Mesendoderm (in vitro differentiated cells): ENCODE data around the gene SLC29A1.
A peak's percentile ranks its signal among the peaks of the same experiment; 100 is the strongest.

ENCODE experiments used
- DNase-seq: peaks from one replicate; pipeline ENCODE4 v3.0.0; 2013
- H2AK5ac ChIP-seq: 2 replicates; pipeline ENCODE4 v1.6.1; 2013; ENCODE audit warnings: low read length, inconsistent platforms
- H2BK120ac ChIP-seq: 2 replicates; pipeline ENCODE4 v1.6.1; 2013; ENCODE audit warnings: low read depth, mild to moderate bottlenecking, low read length, moderate library complexity, mixed read lengths
- H2BK15ac ChIP-seq: replicated peaks from 2 replicates; pipeline ENCODE4 v1.6.1; 2013; ENCODE audit warnings: low read depth, mild to moderate bottlenecking, moderate library complexity
- H2BK5ac ChIP-seq: 2 replicates; pipeline ENCODE4 v1.6.1; 2013; ENCODE audit warnings: low read length, inconsistent platforms
- H3K18ac ChIP-seq: 2 replicates; pipeline ENCODE4 v1.6.1; 2013; ENCODE audit warnings: mild to moderate bottlenecking, low read length, mixed read lengths
- H3K23ac ChIP-seq: one replicate; pipeline ENCODE4 v1.6.1; 2013; ENCODE audit warnings: low read length
- H3K27ac ChIP-seq: 2 replicates; pipeline ENCODE4 v1.5.1; 2013; ENCODE audit warnings: low read depth, mild to moderate bottlenecking, inconsistent platforms, low read length, moderate library complexity
- H3K27me3 ChIP-seq: 2 replicates; pipeline ENCODE4 v1.6.1; 2013; ENCODE audit warnings: low read length, control low read depth, mild to moderate bottlenecking, inconsistent platforms; ENCODE audit not compliant: insufficient read depth, poor library complexity
- H3K36me3 ChIP-seq: 2 replicates; pipeline ENCODE4 v1.6.1; 2013; ENCODE audit warnings: low read length, inconsistent platforms; ENCODE audit not compliant: control insufficient read depth, insufficient read depth
- H3K4ac ChIP-seq: one replicate; pipeline ENCODE4 v1.6.1; 2013; ENCODE audit warnings: low read depth, mild to moderate bottlenecking, low read length, moderate library complexity
- H3K4me1 ChIP-seq: 2 replicates; pipeline ENCODE4 v1.6.1; 2013; ENCODE audit warnings: low read depth, low read length, inconsistent platforms; ENCODE audit not compliant: control insufficient read depth
- H3K4me2 ChIP-seq: 2 replicates; pipeline ENCODE4 v1.6.1; 2013; ENCODE audit warnings: low read length
- H3K4me3 ChIP-seq: 2 replicates; pipeline ENCODE4 v1.5.1; 2013; ENCODE audit warnings: mild to moderate bottlenecking, low read length
- H3K56ac ChIP-seq: one replicate; pipeline ENCODE4 v1.6.1; 2013; ENCODE audit warnings: low read length
- H3K79me1 ChIP-seq: 2 replicates; pipeline ENCODE4 v1.6.1; 2013; ENCODE audit warnings: low read length, inconsistent platforms
- H3K79me2 ChIP-seq: 2 replicates; pipeline ENCODE4 v1.6.1; 2013; ENCODE audit warnings: mild to moderate bottlenecking, low read length; ENCODE audit not compliant: control insufficient read depth, insufficient read depth
- H3K9ac ChIP-seq: 2 replicates; pipeline ENCODE4 v1.6.1; 2013; ENCODE audit warnings: low read length, inconsistent platforms
- H4K5ac ChIP-seq: one replicate; pipeline ENCODE4 v1.6.1; 2013; ENCODE audit warnings: low read length
- H4K8ac ChIP-seq: one replicate; pipeline ENCODE4 v1.6.1; 2013; ENCODE audit warnings: low read depth, mild to moderate bottlenecking, control low read depth, low read length, moderate library complexity
- WGBS: extraction: QIAGEN DNeasy Blood & Tissue Kit; methylation state at CpG from one replicate; pipeline ENCODE4 v1.1.7; 2013; ENCODE audit warnings: low lambda C conversion rate, missing lambda C conversion rate; ENCODE audit not compliant: insufficient coverage; ENCODE audit errors: extremely low coverage; 5-methylcytosine and 5-hydroxymethylcytosine counted together

Gene SLC29A1

DNA sequence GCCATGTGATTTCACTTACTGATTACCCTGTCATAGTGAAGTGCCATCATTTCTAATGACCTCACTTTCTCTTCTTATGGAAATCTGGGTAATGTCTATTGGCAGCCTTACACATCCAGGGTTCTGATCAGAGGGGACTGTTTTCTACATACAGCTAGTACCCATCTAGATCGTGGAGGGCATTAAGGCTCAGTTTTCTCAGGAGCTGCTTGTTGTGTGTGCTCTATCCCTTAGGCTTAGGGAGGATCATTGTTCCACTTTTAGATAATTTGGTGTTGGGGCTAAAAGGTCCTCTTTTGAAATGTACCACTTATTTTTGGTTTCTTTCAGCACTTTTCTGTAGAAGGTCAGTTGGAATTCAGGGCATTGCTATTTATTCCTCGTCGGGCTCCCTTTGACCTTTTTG, 27.3 kb downstream of the SLC29A1 start:
- H2AK5ac ChIP-seq, result no peak overlapping the region
- H3K4ac ChIP-seq, result no peak overlapping the region
- no peak overlapping the region for H2BK120ac ChIP-seq
- no peak for DNase-seq
- H3K27ac ChIP-seq, result no peak overlapping the region
- peaks cover 17% of the 10 kb centered on the region for H3K79me1 ChIP-seq
- WGBS, result no CpG with 5 or more reads among the region's 3 CpGs
- no peak overlapping the region for H2BK15ac ChIP-seq
- H3K23ac ChIP-seq, result no peak overlapping the region
- peaks cover 53% of the 10 kb centered on the region for H3K79me2 ChIP-seq
- no peak overlapping the region for H3K9ac ChIP-seq
- no peak overlapping the region for H4K5ac ChIP-seq
- no peak overlapping the region for H3K4me2 ChIP-seq
- H3K4me1 ChIP-seq, result peaks cover 6% of the 10 kb centered on the region
- no peak overlapping the region for H4K8ac ChIP-seq
- H3K4me3 ChIP-seq, result no peak overlapping the region
- peaks cover 45% of the 10 kb centered on the region for H3K36me3 ChIP-seq
- no peak overlapping the region for H2BK5ac ChIP-seq
- no peak overlapping the region for H3K18ac ChIP-seq
- no peaks in the 10 kb centered on the region for H3K27me3 ChIP-seq
- no peak overlapping the region for H3K56ac ChIP-seq

DNA sequence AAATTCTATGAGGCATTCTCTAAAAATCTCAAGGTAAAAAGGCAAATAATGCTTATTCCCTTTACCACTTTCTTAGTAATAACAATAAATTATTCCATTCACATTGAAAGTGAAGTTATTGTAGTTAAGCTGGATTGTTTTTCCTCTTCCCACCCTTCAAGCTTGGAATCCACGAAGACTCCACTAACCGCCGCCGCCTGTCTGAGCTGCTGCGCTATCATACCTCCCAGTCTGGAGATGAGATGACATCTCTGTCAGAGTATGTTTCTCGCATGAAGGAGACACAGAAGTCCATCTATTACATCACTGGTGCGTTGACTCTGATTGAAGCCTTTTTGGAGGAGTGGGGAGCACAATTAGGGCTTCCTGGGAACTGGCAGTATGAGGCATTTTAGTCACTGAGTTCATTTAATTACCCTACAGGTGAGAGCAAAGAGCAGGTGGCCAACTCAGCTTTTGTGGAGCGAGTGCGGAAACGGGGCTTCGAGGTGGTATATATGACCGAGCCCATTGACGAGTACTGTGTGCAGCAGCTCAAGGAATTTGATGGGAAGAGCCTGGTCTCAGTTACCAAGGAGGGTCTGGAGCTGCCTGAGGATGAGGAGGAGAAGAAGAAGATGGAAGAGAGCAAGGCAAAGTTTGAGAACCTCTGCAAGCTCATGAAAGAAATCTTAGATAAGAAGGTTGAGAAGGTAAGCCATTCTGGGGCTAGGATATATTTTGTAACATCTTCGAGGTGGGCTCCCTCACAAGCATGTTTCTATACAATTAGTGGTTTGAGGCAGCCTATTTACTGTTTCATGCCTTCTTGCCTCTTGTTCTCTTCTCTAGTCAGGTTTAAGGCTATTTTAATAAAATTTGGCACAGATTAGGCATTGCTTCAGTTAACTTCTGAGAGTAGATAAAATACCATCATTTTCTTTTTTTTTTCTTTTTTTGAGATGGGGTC, 28.5 kb downstream of the SLC29A1 start:
- Histone ChIP-seq H3K4me1 (peaks cover 6% of the 10 kb centered on the region), H3K79me1 (peaks cover 17% of the 10 kb centered on the region), H3K18ac (no peak overlapping the region), H2BK5ac (no peak overlapping the region), H3K27me3 (no peaks in the 10 kb centered on the region), H3K4ac (no peak overlapping the region), H3K4me2 (no peak overlapping the region), H2AK5ac (no peak overlapping the region), H2BK15ac (no peak overlapping the region), H3K56ac (no peak overlapping the region), H3K4me3 (no peak overlapping the region), H3K36me3 (peaks cover 45% of the 10 kb centered on the region), H3K23ac (no peak overlapping the region), H2BK120ac (no peak overlapping the region), H3K79me2 (peaks cover 53% of the 10 kb centered on the region), H3K9ac (no peak overlapping the region), H4K8ac (no peak overlapping the region), H3K27ac (no peak overlapping the region), H4K5ac (no peak overlapping the region)
- DNase-seq, result no peak
- WGBS, result no CpG with 5 or more reads among the region's 14 CpGs

DNA sequence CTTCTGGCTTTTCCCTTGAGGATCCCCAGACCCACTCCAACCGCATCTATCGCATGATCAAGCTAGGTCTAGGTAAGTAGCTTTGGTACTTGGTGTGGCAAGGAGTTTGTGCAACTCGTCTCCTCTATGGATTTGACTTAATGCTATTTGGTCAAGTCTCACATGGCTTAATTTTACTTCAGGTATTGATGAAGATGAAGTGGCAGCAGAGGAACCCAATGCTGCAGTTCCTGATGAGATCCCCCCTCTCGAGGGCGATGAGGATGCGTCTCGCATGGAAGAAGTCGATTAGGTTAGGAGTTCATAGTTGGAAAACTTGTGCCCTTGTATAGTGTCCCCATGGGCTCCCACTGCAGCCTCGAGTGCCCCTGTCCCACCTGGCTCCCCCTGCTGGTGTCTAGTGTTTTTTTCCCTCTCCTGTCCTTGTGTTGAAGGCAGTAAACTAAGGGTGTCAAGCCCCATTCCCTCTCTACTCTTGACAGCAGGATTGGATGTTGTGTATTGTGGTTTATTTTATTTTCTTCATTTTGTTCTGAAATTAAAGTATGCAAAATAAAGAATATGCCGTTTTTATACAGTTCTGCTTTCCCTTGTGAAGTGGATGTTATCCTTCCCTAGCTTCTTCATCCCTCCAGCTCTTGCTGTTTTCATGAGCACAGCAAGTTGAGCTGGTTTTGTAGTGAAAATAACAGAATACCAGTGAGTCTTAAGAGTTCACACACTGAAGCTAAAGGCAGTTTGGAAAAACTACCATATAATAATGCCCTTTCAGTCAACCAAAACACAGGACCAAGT, 30.1 kb downstream of the SLC29A1 start:
- Histone ChIP-seq H3K23ac (no peak overlapping the region), H3K27me3 (no peaks in the 10 kb centered on the region), H2BK15ac (no peak overlapping the region), H4K8ac (no peak overlapping the region), H2BK120ac (no peak overlapping the region), H3K18ac (no peak overlapping the region), H3K4me3 (no peak overlapping the region), H2BK5ac (no peak overlapping the region), H3K36me3 (peaks cover 45% of the 10 kb centered on the region), H4K5ac (no peak overlapping the region), H3K56ac (no peak overlapping the region), H3K4me2 (no peak overlapping the region), H3K4me1 (peaks cover 6% of the 10 kb centered on the region), H2AK5ac (no peak overlapping the region), H3K79me2 (peaks cover 37% of the 10 kb centered on the region), H3K4ac (no peak overlapping the region), H3K79me1 (peaks cover 17% of the 10 kb centered on the region), H3K27ac (no peak overlapping the region), H3K9ac (no peak overlapping the region)
- DNase-seq, result peak; percentile 68
- WGBS, result no CpG with 5 or more reads among the region's 10 CpGs

DNA sequence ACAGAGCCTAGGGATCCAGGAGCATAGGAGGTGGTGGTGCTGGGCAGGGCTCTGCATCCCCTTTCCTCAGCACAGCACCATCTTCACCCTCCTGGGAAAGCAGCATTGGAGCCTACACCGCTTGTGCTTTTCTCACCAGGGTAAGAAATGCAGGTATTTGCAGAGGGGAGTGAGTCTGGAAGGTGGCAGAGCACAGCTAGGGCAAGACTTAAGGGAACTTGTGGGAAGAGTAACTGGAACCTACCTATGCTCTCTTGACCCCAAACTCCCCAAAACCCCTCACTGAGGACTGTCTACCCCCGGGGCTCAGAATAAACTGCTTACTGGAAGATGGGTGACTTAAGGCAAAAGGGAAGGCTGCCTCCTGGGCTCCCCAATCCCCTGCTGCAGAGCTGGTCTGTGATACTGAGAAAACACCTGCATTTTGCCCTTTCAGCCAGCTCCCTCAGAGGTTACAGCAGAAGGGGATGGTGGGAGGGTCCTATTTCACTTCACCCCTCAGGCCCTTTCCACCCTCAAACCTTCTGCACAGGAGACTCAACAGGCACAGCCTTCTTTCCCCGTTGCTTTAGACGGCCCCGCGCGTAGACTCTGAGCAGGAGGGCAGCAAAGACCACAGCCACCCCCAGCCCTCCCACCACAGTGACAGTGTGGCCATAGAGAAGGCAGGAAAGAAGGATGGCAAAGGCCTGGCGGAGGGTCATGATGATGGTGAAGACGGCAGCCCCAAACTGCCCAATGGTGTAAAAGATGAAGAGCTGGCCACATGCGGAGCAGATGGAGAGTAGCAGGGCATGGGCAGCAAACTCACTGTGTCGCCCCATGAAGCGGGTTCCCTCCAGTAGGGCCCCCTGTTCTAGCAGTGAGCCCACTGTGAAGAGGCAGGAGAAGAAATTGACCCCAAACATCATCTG, 31.1 kb downstream of the SLC29A1 start:
- H4K5ac ChIP-seq, result no peak overlapping the region
- peaks cover 17% of the 10 kb centered on the region for H3K79me1 ChIP-seq
- no peak overlapping the region for H3K56ac ChIP-seq
- H3K9ac ChIP-seq, result no peak overlapping the region
- DNase-seq, result no peak
- H2BK120ac ChIP-seq, result no peak overlapping the region
- peaks cover 37% of the 10 kb centered on the region for H3K36me3 ChIP-seq
- no peak overlapping the region for H3K23ac ChIP-seq
- H3K4ac ChIP-seq, result no peak overlapping the region
- no peak overlapping the region for H3K4me2 ChIP-seq
- WGBS, result no CpG with 5 or more reads among the region's 12 CpGs
- H3K27ac ChIP-seq, result no peak overlapping the region
- no peak overlapping the region for H2AK5ac ChIP-seq
- H3K27me3 ChIP-seq, result no peaks in the 10 kb centered on the region
- H3K4me1 ChIP-seq, result peaks cover 3% of the 10 kb centered on the region
- H2BK5ac ChIP-seq, result no peak overlapping the region
- no peak overlapping the region for H4K8ac ChIP-seq
- no peak overlapping the region for H2BK15ac ChIP-seq
- peaks cover 28% of the 10 kb centered on the region for H3K79me2 ChIP-seq
- no peak overlapping the region for H3K18ac ChIP-seq
- H3K4me3 ChIP-seq, result no peak overlapping the region

GRCh38 chr6:44255105-44255808, 31.9 kb downstream of the SLC29A1 start:
- H2BK15ac ChIP-seq, result no peak overlapping the region
- H3K23ac ChIP-seq, result no peak overlapping the region
- H3K56ac ChIP-seq, result no peak overlapping the region
- H2BK120ac ChIP-seq, result no peak overlapping the region
- H4K8ac ChIP-seq, result no peak overlapping the region
- no CpG with 5 or more reads among the region's 16 CpGs for WGBS
- H3K4ac ChIP-seq, result no peak overlapping the region
- no peak overlapping the region for H3K27ac ChIP-seq
- no peak overlapping the region for H3K18ac ChIP-seq
- H3K27me3 ChIP-seq, result no peaks in the 10 kb centered on the region
- H3K79me2 ChIP-seq, result peaks cover 20% of the 10 kb centered on the region
- peaks cover 12% of the 10 kb centered on the region for H3K79me1 ChIP-seq
- peak; percentile 41 for DNase-seq
- no peak overlapping the region for H4K5ac ChIP-seq
- H3K4me2 ChIP-seq, result no peak overlapping the region
- H2AK5ac ChIP-seq, result no peak overlapping the region
- no peaks in the 10 kb centered on the region for H3K4me1 ChIP-seq
- no peak overlapping the region for H3K4me3 ChIP-seq
- H3K9ac ChIP-seq, result no peak overlapping the region
- no peak overlapping the region for H2BK5ac ChIP-seq
- H3K36me3 ChIP-seq, result peaks cover 30% of the 10 kb centered on the region
